Non-pigmented ciliary epithelial cell (primary cell): ENCODE data around the gene UCK1.

Source experiments
- DNase-seq: peaks from one replicate; pipeline ENCODE4 v3.0.0-alpha.2; 2010; ENCODE audit warnings: low read depth

UCK1 gene

DNA sequence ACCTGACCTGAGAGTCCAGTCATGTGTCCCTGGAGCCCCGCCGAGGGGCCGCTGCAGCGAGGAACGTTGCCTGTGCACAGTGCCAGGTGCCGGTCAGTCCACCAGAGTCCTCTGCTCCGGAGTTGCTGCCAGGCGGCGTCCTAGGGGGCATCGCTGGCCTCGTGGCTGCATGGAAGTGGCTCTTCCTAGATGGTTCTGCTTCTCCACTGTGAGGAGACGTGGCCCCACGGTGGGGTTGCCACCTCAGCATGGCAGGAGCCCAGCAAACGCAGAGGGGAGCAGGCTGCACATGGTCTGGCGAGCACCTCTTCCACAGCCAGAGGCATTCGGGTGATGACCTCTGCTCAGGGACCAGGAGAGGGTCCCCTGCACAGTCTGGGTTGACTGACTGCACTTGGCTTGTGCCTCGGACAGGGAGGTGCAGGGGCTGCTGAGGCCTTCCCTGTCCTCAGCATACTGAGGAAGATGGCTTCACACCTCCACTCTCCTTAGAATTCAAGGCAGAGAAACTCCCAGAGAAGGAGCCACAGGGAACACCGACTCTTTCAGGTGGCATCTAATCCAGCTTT, 54.2 kb downstream of the UCK1 start:
- DNase-seq: no peak

DNA sequence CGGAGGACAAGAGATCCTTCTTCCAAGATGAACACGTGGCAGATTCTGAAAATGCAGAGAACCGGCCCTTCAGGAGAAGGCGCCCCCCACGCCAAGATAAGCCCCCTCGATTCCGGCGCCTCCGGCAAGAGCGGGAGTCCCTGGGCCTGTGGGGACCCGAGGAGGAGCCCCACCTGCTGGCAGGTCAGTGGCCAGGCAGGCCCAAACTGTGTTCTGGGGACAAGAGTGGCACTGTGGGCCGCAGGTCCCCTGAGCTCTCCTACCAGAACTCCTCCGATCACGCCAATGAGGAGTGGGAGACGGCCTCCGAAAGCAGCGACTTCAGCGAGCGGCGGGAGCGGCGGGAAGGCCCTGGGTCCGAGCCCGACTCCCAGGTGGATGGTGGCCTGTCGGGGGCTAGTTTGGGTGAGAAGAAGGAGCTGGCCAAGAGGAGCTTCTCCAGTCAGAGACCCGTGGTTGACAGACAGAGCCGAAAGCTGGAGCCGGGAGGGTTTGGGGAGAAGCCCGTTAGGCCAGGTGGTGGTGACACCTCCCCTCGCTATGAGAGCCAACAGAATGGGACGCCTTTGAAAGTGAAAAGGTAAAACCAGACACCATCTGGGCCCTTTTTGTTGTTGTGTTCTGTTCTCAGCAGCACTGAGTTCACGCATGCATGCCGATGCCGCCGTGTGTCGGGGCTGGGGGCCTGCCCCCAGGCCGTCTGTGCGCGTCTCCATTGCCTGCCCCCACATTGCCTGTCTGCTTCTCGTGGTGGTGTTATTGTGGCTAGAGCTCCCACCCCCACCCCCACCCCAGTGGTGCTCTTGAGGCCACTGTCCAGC, 54.9 kb downstream of the UCK1 start:
- DNase-seq: no peak

DNA sequence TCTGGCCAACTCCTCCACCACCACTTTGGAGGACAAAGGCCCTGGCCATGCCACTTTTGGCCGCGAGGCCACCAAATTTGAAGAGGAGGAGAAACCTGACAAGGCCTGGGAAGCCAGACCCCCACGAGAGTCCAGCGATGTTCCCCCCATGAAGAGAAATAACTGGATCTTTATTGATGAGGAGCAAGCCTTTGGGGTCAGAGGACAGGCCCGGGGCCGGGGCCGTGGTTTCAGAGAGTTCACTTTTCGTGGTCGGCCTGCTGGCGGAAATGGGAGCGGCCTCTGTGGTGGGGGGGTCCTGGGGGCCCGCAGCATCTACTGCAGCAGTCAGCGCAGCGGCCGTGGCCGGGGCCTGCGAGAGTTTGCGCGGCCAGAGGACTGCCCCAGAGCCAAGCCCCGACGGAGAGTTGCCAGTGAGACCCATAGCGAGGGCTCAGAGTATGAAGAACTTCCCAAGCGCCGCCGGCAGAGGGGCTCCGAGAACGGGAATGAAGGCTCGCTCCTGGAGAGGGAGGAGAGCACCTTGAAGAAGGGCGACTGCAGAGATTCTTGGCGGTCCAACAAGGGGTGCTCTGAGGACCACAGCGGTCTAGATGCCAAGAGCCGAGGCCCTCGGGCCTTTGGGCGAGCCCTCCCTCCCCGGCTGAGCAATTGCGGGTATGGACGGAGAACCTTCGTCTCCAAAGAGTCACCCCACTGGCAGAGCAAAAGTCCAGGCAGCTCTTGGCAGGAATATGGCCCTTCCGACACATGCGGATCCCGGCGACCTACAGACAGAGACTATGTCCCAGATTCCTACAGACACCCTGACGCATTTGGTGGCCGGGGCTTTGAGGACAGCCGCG, 55.7 kb downstream of the UCK1 start:
- DNase-seq: no peak

DNA sequence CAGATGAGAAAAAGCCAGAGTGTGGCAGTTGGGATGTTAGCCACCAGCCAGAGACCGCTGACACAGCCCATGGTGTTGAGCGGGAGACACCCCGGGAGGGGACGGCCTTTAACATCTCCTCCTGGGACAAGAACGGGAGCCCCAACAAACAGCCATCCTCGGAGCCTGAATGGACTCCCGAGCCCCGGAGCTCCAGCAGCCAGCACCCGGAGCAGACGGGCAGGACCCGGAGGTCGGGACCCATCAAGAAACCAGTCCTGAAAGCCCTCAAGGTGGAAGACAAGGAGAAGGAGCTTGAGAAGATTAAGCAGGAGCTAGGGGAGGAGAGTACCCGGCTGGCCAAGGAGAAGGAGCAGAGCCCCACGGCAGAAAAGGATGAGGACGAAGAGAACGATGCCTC, 56.4 kb downstream of the UCK1 start:
- DNase-seq: no peak

DNA sequence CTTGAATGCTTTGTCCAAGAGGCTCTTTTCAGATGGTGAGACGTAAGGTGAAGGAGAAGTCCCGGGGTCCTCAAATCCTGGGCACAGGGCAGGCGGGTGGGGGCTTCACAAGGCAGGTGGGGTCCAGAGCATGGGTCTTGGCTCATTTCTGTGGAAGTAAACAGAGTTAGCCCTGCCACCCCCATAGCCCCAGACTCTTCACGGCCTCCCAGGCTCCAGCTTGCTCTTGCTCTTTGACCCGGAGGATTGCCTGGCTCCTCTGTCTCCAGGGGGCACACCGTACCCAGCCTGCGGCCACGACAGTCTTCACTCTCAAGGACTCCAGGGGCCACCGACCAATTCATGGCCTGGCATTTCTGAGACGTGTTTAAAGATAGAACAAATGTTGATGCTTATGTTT, 57.2 kb downstream of the UCK1 start:
- DNase-seq: no peak
